ENCODE measurements around the gene PFN3. TPM values are rescaled to one million over a fixed set of nuclear protein-coding genes. Genes with fewer than 3 reads are reported as not detected.

The PFN3 gene
- total RNA-seq, 1 donor from 2014 or later = not detected

GRCh38 chr5:177403792-177404640 is 3.6 kb upstream of the PFN3 start:
- Mint-ChIP-seq H3K36me3 (ENCODE audit: low read depth) (no peaks in the 10 kb centered on the region), H3K4me3 (ENCODE audit: unreplicated experiment) (peak overlapping the region; percentile 66), H3K27me3 (ENCODE audit: low read depth) (peaks cover 4% of the 10 kb centered on the region), H3K27ac (ENCODE audit: unreplicated experiment) (no peak overlapping the region), H3K9me3 (ENCODE audit: low read depth) (no peaks in the 10 kb centered on the region), H3K4me1 (ENCODE audit: low read depth) (peaks cover 14% of the 10 kb centered on the region)
- no peak for DNase-seq (ENCODE audit: low spot score)
- TF ChIP-seq, protein P1, sequence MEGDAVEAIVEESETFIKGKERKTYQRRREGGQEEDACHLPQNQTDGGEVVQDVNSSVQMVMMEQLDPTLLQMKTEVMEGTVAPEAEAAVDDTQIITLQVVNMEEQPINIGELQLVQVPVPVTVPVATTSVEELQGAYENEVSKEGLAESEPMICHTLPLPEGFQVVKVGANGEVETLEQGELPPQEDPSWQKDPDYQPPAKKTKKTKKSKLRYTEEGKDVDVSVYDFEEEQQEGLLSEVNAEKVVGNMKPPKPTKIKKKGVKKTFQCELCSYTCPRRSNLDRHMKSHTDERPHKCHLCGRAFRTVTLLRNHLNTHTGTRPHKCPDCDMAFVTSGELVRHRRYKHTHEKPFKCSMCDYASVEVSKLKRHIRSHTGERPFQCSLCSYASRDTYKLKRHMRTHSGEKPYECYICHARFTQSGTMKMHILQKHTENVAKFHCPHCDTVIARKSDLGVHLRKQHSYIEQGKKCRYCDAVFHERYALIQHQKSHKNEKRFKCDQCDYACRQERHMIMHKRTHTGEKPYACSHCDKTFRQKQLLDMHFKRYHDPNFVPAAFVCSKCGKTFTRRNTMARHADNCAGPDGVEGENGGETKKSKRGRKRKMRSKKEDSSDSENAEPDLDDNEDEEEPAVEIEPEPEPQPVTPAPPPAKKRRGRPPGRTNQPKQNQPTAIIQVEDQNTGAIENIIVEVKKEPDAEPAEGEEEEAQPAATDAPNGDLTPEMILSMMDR (IDR thresholded peaks at IDR 0.05) = peak; percentile 78

- H3K4me1 Mint-ChIP-seq (ENCODE audit: low read depth) = peaks cover 14% of the 10 kb centered on the region
- H3K27ac Mint-ChIP-seq (ENCODE audit: unreplicated experiment) = peak overlapping the region; percentile 12
- no peaks in the 10 kb centered on the region for H3K9me3 Mint-ChIP-seq (ENCODE audit: low read depth)
- peaks cover 4% of the 10 kb centered on the region for H3K27me3 Mint-ChIP-seq (ENCODE audit: low read depth)
- no peaks in the 10 kb centered on the region for H3K36me3 Mint-ChIP-seq (ENCODE audit: low read depth)
- DNase-seq (ENCODE audit: low spot score) = no peak
- peak overlapping the region; percentile 66 for H3K4me3 Mint-ChIP-seq (ENCODE audit: unreplicated experiment)
- TF ChIP-seq, protein P1 (IDR thresholded peaks at IDR 0.05) = no peak
Observed at GRCh38 chr5:177403102-177403791, 2.8 kb upstream of the PFN3 start.

GRCh38 chr5:177402271-177403043 is 2.0 kb upstream of the PFN3 start:
- Mint-ChIP-seq H3K27me3 (ENCODE audit: low read depth) (peaks cover 6% of the 10 kb centered on the region), H3K4me1 (ENCODE audit: low read depth) (peaks cover 14% of the 10 kb centered on the region), H3K4me3 (ENCODE audit: unreplicated experiment) (peak overlapping the region; percentile 66), H3K36me3 (ENCODE audit: low read depth) (no peaks in the 10 kb centered on the region), H3K27ac (ENCODE audit: unreplicated experiment) (peak overlapping the region; percentile 12), H3K9me3 (ENCODE audit: low read depth) (no peaks in the 10 kb centered on the region)
- TF ChIP-seq, protein P1 (IDR thresholded peaks at IDR 0.05) = peak; percentile 77
- no peak for DNase-seq (ENCODE audit: low spot score)

GRCh38 chr5:177397875-177398390 is 2.5 kb downstream of the PFN3 start:
- Mint-ChIP-seq H3K4me3 (ENCODE audit: unreplicated experiment) (no peak overlapping the region), H3K27me3 (ENCODE audit: low read depth) (peaks cover 6% of the 10 kb centered on the region)

More at GRCh38 chr5:177397875-177398390, 2.5 kb downstream of the PFN3 start:
- DNase-seq (ENCODE audit: low spot score) = no peak
- no peaks in the 10 kb centered on the region for H3K36me3 Mint-ChIP-seq (ENCODE audit: low read depth)
- H3K9me3 Mint-ChIP-seq (ENCODE audit: low read depth) = no peaks in the 10 kb centered on the region
- H3K27ac Mint-ChIP-seq (ENCODE audit: unreplicated experiment) = no peak overlapping the region
- TF ChIP-seq, protein P1 (IDR thresholded peaks at IDR 0.05) = no peak
- H3K4me1 Mint-ChIP-seq (ENCODE audit: low read depth) = peaks cover 7% of the 10 kb centered on the region

All from chondrocyte (in vitro differentiated cells).